GM21723 (cell line): ENCODE measurements around the gene MIOS.
A peak's percentile ranks its signal among the peaks of the same experiment; 100 is the strongest.
"Not testable (repeated sequence)": the region's sequence is repeated elsewhere in the genome, so short reads cannot be mapped to it uniquely, and the experiment has no call there.

Experiments used
- ATAC-seq: cut with Tn5 transposase; IDR thresholded peaks from one replicate; pipeline ENCODE4 v1.9.1; 2021; ENCODE audit warnings: mild to moderate bottlenecking, moderate library complexity; ENCODE audit not compliant: unreplicated experiment

MIOS gene

DNA sequence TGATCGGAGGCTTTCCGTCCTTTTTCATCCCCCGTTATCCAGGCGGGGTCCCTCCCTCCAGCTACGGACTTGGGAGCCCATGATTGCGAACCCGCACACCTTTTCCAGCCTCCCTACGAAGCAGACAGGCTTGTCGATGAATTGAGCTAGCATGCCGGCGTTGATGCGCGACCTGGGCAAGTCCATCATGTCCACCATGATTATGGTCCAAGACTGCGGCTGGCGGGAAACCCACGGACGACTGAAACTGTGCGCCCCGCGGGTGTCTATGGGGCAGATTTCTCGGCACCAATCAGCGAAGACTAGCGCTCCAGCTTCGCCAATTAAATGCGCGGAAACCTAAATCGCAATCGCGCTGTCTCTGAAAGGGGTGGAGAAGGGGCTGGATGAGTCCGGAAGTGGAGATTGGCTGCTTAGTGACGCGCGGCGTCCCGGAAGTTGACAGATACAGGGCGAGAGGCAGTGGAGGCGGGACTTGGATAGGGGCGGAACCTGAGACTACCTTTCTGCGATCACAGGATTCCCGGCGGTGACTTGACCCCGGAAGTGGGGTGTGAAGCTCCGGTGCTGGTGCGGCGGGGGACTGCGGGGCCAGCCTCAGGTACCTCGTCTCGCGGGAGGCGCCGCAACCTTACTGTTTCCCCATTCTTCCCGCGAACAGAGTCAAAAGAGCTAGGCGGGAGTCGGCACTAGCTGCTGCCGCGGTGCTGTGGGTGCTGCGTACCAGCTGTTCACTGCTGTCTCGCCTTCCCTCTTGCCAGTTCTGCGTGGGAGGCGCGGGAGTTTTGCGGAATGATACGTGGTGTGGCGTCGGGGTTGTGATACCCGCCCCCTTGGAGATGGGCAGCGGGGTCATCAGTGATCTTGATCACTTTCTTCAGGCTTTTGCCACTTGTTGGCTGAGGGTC is 73.8 kb downstream of the MIOS start, which contains the start of gene UMAD1:
Gene UMAD1 (plus strand): TSS at position 532 of the 908 bp plus-strand sequence. CDS start 32,620 bp downstream, outside the sequence.
- peak; percentile 99 for ATAC-seq

DNA sequence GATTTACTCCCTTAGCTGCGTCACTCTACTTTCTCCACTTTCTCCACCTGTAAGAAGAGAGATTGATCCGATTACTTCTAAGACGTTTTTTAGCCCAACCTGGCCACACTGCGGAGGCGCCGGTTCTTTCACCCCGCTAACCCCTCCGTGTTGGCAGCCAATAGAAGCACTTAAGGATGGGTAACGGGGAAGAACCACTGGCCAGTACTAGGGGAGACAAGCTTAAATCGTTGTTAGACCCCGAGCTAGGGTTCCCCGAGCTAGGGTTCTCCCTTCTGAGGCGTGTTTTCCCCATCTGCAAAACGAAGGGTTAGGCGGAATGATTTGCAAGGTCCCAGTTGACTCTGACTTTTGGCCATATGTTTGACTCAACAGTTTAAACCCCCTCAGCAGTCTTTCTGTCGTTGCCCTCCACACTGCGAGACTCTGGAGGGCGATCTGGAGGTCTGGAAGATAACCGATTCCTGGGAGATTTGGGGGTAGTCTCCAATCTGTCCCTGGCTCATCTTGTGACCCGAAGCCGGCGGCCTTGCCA is 74.5 kb downstream of the MIOS start:
- ATAC-seq, result peak; percentile 16

DNA sequence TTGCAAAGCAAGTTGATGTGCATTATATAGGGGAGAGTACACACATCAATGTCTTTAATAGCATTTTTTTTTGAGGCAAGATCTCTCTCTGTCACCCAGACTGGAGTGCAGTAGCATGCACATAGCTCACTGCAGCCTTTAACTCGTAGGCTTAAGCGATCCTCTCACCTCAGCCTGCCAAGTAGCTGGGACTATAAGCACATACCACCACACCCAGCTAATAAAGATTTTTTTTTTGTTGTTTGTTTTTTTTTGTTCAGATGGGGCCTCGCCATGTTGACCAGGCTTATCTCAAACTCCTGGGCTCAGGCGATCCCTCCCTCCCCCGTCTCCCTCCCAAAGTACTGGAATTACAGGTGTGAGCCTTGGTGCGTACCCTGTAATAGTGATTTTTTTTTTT is 75.4 kb downstream of the MIOS start:
- no peak for ATAC-seq

DNA sequence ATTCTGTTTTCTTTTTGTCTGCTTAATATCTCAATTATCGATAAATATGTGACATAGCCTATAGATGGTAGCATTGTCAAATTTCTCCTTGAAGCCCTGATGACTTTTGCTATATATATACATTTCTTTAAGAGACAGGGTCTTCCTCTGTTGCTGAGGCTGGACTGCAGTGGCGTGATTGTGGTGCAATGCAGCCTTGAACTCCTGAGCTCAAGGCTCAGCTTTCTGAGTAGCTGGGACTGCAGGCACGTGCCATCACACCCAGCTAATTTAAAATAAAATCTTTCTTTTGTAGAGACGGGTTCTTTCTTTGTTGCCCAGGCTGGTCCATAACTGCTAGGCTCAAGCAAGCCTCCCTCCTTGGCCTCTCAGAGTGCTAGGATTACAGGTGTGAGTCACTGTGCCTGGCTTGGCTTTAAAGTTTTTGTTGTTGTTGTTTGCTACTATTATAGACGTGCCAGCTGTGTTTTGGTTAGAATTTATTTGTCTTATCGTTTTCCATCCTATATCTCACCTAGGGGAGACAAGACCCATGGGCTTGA is 80.9 kb downstream of the MIOS start:
- ATAC-seq, result no peak

DNA sequence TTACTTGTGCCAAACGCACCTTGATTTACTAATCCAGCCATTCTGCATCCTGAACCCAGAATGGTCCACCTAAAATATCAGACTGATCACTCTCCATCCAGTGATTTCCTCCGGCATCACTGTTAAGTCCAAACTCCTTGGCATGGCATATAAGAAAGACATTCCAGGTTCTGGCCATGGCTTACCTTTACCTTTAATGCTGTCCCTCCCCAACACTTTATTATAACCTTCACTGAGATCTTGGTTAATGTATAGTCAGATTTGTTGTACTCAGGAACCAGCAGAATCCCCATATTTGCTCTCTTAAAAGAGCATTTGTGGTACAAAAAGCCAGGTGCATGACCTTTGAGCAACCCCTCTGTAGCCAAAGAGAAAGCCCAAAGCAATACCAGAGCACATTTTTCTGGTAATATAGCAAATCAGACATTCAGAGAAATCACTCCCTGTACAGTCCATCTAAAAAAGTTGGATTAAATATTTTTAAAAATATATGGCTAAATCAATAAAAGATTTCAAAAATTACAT is 84.1 kb downstream of the MIOS start:
- ATAC-seq, result no peak

DNA sequence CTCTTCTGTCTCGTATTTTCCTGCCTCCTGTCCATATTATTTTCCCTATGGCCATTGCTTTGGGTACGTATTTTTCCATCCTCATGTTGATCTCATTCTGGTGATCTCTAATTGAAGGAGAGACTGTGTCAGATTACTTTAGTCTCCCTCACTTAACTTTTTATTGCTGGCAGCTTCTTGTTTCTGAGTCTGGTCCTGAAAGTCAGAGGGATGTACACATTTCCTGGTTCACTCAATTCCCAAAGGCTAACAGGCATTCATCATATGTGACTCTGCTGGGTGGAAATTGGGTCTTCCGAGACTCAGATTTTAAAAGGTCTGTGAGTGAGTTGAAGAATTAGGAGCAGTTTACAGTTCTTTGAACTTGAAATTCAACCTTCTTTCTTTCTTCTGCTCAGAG is 84.8 kb downstream of the MIOS start:
- no peak for ATAC-seq

DNA sequence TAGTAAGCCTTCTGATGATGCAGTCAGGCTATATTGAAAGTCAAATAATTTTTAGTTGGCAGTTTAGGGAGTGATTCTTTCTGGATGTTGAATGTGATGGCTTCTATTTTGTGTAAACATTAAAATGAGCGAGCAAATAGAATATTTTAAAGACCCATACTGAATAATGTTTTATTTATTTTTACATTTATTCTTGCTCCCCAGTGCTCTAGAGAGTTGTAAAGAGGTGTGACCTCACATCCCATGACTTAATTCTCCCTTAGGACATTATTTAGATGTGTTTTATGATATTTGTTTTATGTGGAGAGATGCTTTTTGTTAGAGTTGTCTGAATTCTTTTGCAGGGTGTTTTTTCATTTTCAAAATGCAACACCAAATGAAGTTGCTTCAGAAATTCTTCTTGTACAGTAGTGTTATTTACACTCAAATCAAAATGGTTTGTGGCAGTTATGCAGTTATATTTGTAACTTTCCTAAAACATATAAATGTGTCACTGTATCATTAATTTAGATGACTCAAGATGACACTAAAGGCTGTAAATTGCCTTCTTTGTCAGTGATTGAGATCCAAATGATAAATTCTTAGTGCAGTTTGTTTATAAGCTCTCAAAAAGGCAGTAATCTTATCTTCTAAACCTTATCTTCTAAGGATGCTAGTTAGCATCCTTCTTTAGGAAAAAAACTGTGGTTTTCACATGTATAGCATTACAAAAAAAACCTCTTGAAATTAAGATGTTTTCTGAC is 86.3 kb downstream of the MIOS start:
- no peak for ATAC-seq

GRCh38 chr7:7653593-7654187 is 87.0 kb downstream of the MIOS start:
- no peak for ATAC-seq

DNA sequence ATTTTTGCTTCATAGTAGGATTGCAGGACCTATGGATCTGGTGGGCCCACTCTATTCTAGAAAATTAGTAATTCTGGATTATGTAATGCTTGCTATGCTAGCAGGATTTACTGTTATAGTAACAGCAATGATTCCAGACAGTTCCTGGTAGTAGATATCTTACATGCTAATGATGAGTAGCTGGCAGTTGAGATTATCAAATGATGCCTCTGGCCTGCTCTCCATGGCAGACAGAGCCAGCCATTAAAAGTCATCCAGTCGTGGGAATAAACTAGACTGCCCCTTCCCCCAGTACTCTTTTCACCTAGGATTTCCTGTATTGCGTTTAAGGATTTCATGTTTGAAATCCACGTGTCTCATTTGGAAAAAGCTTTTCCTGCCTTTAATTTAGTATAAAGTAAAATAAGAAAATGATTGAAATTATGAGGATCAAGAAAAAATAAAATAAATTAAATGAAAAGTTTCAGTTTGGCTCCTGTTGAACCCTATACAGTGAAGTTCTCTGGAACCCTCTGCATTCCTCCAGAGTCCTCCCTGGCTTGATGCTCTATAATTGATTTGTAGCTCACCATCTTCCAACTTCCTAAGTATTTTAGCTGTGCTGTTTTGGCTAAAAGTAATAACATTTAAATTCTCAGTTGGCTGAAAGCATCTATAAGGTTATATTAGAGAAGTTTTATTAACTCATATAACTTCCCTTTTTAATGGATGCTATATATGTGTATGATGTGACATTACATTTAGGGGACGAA is 88.5 kb downstream of the MIOS start:
- no peak for ATAC-seq

DNA sequence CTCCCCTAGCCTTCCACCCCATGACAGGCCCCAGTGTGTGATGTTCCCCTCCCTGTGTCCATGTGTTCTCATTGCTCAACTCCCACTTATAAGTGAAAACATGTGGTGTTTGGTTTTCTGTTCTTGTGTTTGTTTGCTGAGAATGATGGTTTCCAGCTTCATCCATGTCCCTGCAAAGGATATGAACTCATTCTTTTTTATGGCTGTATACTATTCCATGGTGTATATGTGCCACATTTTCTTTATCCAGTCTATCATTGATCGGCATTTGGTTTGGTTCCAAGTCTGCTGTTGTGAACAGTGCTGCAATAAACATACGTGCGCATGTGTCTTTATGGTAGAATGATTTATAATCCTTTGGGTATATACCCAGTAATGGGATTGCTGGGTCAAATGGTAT is 89.8 kb downstream of the MIOS start:
- not testable (repeated sequence) for ATAC-seq
